ENCODE data around the gene ILRUN. TPM values are rescaled to one million over a fixed set of nuclear protein-coding genes. Genes with fewer than 3 reads are reported as not detected.

Gene ILRUN
- total RNA-seq, 1 experiment from 2014 or later: 62.8 TPM

GRCh38 chr6:34697904-34698559 lies 1.5 kb upstream of the ILRUN start:
- BruUV-seq (replicated peaks): no TSS peak
- Histone ChIP-seq H3K27me3 (ENCODE audit: control insufficient read depth, insufficient read depth, low read length) (no peaks in the 10 kb centered on the region), H3K27ac (ENCODE audit: low read length) (peak overlapping the region; percentile 88; the same call in 1 of the 2 replicates), H3K9me3 (ENCODE audit: control insufficient read depth, insufficient read depth, low read depth, low read length) (no peaks in the 10 kb centered on the region), H3K4me3 (ENCODE audit: low read depth in 2 of 2, low read length in 2 of 2) (no peak overlapping the region), H3K4me1 (ENCODE audit: control insufficient read depth, insufficient read depth, low read length) (peaks cover 9% of the 10 kb centered on the region), H3K36me3 (ENCODE audit: control insufficient read depth, insufficient read depth, low read length) (no peaks in the 10 kb centered on the region; the same call in 1 of the 2 replicates)
- in situ Hi-C loops (cut with HindIII; ENCODE audit: low pct_unique_long_range_greater_than_20kb, low sequenced_read_pairs): no loop called here
- DNase-seq (ENCODE audit: low read depth, low spot score) (no peak), ATAC-seq (no peak)
- CTCF ChIA-PET: no interaction called here
- POLR2A ChIA-PET: no interaction called here
- intact Hi-C loops (cut with micrococcal nuclease; ENCODE audit: unreplicated experiment): no loop called here
- TF ChIP-seq POLR2AphosphoS5 (IDR thresholded peaks at IDR 0.05; ENCODE audit: low read depth, low read length) (no peak), SIN3A (IDR thresholded peaks at IDR 0.05; ENCODE audit: borderline replicate concordance, insufficient read depth, low read depth, low read length) (no peak), CTCF (IDR thresholded peaks at IDR 0.05) (no peak), REST (IDR thresholded peaks at IDR 0.05; ENCODE audit: insufficient read depth in 1 of 2, low read depth in 2 of 2, low read length in 1 of 2) (no peak), TCF7L2 (IDR thresholded peaks at IDR 0.05; ENCODE audit: low read depth, low read length) (no peak)

GRCh38 chr6:34697544-34697836 lies 923 bp upstream of the ILRUN start:
- in situ Hi-C loops (cut with HindIII; ENCODE audit: low pct_unique_long_range_greater_than_20kb, low sequenced_read_pairs) (no loop called here), intact Hi-C loops (cut with micrococcal nuclease; ENCODE audit: unreplicated experiment) (no loop called here)
- DNase-seq (ENCODE audit: low read depth, low spot score) (no peak), ATAC-seq (no peak)
- no peaks in the 10 kb centered on the region for H3K27me3 ChIP-seq (ENCODE audit: control insufficient read depth, insufficient read depth, low read length)
- no TSS peak for BruUV-seq (replicated peaks)
- H3K4me1 ChIP-seq (ENCODE audit: control insufficient read depth, insufficient read depth, low read length): peaks cover 9% of the 10 kb centered on the region
- no peak for TF ChIP-seq SIN3A (IDR thresholded peaks at IDR 0.05; ENCODE audit: borderline replicate concordance, insufficient read depth, low read depth, low read length)
- no peak for TF ChIP-seq CTCF (IDR thresholded peaks at IDR 0.05)
- TF ChIP-seq POLR2AphosphoS5 (IDR thresholded peaks at IDR 0.05; ENCODE audit: low read depth, low read length): no peak
- no peak for TF ChIP-seq REST (IDR thresholded peaks at IDR 0.05; ENCODE audit: insufficient read depth in 1 of 2, low read depth in 2 of 2, low read length in 1 of 2)
- no peak for TF ChIP-seq TCF7L2 (IDR thresholded peaks at IDR 0.05; ENCODE audit: low read depth, low read length)
- H3K36me3 ChIP-seq (ENCODE audit: control insufficient read depth, insufficient read depth, low read length): no peaks in the 10 kb centered on the region; the same call in 1 of the 2 replicates
- ChIA-PET POLR2A (interaction anchor here (0.5 kb wide), 2 partner anchors 47 to 129 kb away, joined by 3 to 8 read pairs; no protein-coding TSS in a partner anchor), CTCF (no interaction called here)
- H3K27ac ChIP-seq (ENCODE audit: low read length): peak overlapping the region; percentile 88
- no peaks in the 10 kb centered on the region for H3K9me3 ChIP-seq (ENCODE audit: control insufficient read depth, insufficient read depth, low read depth, low read length)
- H3K4me3 ChIP-seq (ENCODE audit: low read depth in 2 of 2, low read length in 2 of 2): peak overlapping the region; percentile 90 to 99

Data from Panc1 (cell line).